SH-SY5Y (cell line): ENCODE data around the gene MGAT5B.

Experiments
- GATA2 ChIP-seq: IDR thresholded peaks from 2 replicates; pipeline ENCODE4 v1.6.1; 2011; ENCODE audit warnings: mild to moderate bottlenecking, low read depth, low read length
- GATA3 ChIP-seq: IDR thresholded peaks from 2 replicates; pipeline ENCODE4 v1.6.1; 2011; ENCODE audit warnings: low read depth, mild to moderate bottlenecking, low read length, moderate library complexity

GRCh38 chr17:76934561-76935320, 66.5 kb downstream of the MGAT5B start:
- TF ChIP-seq GATA2 = no peak
- no peak for TF ChIP-seq GATA3
